Muscle of arm (tissue), 12 donors: ENCODE results near the gene GALNT10. TPM values are rescaled to one million over a fixed set of nuclear protein-coding genes. Genes with fewer than 3 reads are reported as not detected.

ENCODE experiments used
- DNase-seq: peaks from one replicate; pipeline ENCODE4 v3.0.0-alpha.2; 2013
- polyA plus RNA-seq, 12 donors: library from polyadenylated mRNA; unstranded; fragments of 120-200 nt; gene quantifications; one replicate each; pipeline ENCODE4 v1.2.1, GENCODE V29; 2013; ENCODE audit not compliant: insufficient read length in 12 of 12

GALNT10 gene
- polyA plus RNA-seq, 12 donors: 17.6 to 25.8 (median 20.9) TPM; not detected in 1

DNA sequence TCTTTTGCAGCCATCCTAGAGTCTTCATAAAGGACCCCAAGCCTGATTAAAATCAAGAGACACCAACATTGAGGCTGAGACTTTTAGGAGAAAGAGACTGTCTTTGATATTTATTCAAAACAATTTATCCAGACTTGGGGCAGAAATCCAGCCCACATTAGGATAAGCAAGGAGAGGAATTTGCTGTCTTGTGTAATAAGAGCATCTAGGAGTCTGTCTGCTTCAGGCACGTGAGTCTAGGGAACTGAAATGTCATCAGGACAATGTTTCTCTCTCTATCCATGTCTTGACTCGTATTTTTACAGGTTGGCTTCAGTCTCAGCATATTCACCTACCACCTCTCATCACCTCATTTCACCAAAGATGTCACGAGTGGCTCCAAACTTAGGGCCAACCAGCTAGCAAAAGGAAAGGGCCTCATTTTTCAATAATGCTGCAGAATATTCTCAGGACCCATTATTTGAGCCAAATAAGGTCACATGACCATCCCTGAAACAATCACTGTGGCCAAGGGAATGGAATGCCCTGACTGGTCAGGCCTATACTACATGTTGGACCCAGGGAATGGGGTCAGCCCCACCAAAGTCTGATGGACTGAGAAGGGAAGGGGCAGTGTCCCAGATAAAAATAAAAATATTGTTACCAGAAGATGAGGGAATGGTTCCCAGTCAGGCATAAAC, 184.9 kb downstream of the GALNT10 start:
- no peak for DNase-seq

- DNase-seq: no peak
These were observed 185.9 kb downstream of the GALNT10 start for GRCh38 chr5:154376481-154376880.

- DNase-seq: no peak
These were observed 187.4 kb downstream of the GALNT10 start for GRCh38 chr5:154377754-154378533.

GRCh38 chr5:154380263-154380662, 189.7 kb downstream of the GALNT10 start:
- no peak for DNase-seq

GRCh38 chr5:154384480-154385235, 194.1 kb downstream of the GALNT10 start:
- DNase-seq: no peak

DNA sequence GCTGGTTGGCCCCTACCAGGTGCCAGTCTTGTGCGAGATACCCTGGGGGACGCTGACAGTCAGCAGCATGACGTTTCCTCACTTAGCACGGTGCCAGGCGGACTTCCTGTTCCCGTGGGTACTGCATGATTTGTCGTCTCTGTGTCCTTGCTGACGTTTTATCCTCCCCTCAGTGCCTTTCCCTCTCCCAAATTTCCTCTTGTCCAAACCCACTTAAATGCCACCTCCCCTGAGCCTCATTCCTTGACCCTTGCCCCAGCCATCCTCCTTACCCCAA, 194.6 kb downstream of the GALNT10 start:
- DNase-seq: no peak

DNA sequence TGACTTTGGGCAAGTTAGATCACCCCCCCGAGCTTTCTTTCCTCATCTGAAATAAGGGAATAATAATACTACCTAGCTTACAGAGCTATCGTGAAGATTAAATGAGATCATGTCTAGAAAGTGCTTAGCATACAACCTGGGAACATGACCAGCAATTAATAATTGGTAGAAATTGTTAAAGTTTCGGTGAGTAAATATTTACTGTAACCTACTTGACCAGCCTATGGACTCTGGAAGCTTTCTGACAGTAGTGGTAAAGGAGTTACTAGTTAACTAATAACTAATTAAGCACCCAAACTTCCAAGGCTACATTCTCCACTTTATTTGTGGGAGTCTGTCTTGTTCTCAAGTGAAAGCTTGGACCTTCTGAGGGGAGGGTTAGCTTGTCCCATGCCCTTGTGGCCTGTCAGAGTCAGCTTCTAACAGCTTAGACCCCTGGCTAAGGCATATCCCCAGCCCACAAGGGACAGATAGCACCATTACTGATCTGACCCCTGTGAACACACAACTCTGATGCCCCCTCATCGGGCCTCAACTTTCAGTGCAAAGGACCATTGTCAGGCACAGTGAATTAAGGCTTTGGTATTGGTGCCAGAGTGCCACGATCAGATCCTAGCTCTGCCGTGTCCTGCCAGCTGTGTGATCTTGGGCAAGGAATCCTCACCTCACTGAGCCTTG, 196.6 kb downstream of the GALNT10 start:
- DNase-seq: no peak

- DNase-seq: no peak
These were observed 198.3 kb downstream of the GALNT10 start for GRCh38 chr5:154388842-154389241.

- no peak for DNase-seq
These were observed 199.6 kb downstream of the GALNT10 start for GRCh38 chr5:154390096-154390495.

- no peak for DNase-seq
These were observed 200.3 kb downstream of the GALNT10 start for GRCh38 chr5:154390746-154391359.

- DNase-seq: no peak
These were observed 201.3 kb downstream of the GALNT10 start for GRCh38 chr5:154391788-154392187.

DNA sequence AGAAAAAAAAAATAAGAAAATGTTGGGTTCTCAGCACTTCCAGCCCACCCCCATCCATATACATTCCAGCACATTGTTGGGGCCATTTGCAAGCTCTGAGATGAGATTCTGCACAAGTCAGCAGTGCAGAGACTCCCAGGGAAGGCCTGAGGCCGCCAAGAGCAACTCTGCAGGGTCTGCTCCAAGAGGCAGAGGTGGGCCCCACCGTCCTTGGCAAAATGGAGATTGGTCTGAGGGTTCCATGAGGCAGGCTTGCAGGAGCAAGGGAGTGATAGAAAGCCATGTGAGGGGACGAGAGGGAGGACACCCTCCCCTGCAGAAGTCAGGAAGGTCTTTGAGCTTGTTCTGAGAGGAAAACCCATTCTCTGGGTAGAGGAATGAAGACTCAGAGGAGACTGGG, 203.3 kb downstream of the GALNT10 start:
- DNase-seq: no peak

GRCh38 chr5:154394307-154394706, 203.8 kb downstream of the GALNT10 start:
- no peak for DNase-seq

GRCh38 chr5:154395407-154396106, 205.0 kb downstream of the GALNT10 start:
- DNase-seq: no peak

GRCh38 chr5:154396128-154396527, 205.6 kb downstream of the GALNT10 start:
- DNase-seq: no peak

GRCh38 chr5:154397652-154398406, 207.3 kb downstream of the GALNT10 start:
- no peak for DNase-seq

DNA sequence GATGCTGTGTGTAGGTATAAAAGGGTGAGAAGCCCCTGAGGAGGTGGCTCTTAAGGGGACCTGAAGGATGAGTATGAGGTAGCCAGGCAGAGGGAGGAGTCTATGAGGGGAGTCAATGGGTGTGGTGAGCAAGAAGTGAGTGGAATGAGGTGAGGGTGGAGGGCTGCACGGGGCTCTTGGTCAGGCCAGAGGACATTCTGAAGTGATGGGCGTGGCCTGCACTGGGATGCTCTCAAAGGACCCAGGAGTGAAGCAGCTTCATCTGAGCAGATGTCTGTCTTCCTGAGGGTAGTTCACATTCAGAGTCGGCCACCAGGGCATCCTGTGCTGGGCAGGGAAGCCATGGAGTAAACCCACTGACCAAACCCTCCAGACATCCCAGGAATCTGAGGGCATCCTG, 210.1 kb downstream of the GALNT10 start:
- DNase-seq: no peak

- DNase-seq: no peak
These were observed 210.8 kb downstream of the GALNT10 start for GRCh38 chr5:154401355-154401754.

- DNase-seq: no peak
These were observed 211.4 kb downstream of the GALNT10 start for GRCh38 chr5:154401931-154402330.

DNA sequence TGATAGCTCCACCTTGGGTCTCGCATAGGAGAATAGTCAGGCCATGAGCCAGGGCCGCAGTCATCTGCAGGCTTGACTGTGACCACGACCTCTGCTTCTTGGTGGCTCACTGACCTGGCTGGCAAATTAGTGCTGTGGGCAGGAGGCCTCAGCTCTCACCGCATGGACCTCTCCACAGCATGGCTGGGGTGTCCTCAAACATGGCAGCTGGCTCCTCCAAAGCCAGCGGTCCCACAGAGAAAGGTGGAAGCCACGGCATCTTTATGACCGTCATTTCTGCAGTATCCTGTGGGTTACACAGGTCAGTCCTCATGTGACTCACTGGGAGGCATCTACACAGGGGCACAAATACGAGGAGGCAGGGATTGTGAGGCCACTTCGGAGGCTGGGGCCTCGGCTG, 212.1 kb downstream of the GALNT10 start:
- no peak for DNase-seq
